HG02678 (cell line): ENCODE measurements around the gene CETP.
"Not testable (repeated sequence)": the region's sequence is repeated elsewhere in the genome, so short reads cannot be mapped to it uniquely, and the experiment has no call there.

Experiments used
- ATAC-seq: cut with Tn5 transposase; IDR thresholded peaks from one replicate; pipeline ENCODE4 v1.9.1; 2021; ENCODE audit warnings: mild to moderate bottlenecking, moderate library complexity; ENCODE audit not compliant: unreplicated experiment

CETP gene

DNA sequence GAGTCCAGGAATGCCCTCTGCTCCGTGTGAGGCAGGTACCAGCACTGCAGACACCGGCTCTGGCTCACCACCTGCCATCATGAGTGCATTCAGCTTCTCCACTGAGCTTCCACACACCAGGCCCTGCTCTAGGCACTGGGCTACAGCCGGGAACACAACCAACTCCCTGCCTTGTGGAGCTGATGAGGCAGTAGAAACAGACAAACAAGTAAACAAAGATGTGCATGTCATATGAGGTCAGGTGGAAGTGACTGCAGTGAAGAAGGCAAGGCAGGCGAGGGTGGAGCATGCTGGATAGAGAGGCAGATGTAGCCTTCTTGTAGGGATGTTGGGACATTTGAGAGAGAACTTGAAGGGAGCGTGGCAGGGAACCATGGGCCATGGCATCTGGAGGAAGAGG lies 32.6 kb downstream of the CETP start:
- no peak for ATAC-seq

DNA sequence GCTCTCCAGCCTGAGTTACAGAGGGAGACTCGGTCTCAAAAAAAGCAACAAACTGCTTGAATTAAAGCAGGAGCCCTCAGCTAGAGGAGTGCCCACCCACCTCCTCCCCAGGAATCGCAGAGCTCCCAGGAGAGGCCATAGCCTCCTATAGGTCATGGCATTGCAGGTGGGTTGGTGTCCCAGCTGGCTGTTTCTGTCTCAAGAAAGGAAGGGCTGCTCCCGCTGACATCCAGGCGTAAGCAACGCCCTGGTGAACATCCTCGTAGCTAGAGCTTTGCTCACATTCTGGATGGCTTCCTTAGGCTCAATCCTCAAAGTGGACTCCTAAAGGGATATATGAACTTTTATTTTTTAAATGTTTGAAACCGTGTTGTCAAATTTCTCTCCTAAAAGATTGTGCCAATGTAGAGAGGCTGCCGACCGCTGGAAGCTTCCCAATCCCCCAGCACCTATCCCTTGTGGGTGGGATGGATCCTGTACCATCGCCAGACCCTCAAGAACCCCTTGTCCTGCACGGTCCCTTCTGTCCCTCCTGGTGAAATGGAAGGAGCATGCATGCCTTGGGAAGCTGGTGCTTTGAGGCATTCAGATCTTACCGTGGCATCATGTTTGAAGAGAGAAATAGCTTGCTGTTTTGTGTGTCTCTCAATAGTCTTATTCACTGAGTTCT lies 33.5 kb downstream of the CETP start:
- ATAC-seq = no peak

DNA sequence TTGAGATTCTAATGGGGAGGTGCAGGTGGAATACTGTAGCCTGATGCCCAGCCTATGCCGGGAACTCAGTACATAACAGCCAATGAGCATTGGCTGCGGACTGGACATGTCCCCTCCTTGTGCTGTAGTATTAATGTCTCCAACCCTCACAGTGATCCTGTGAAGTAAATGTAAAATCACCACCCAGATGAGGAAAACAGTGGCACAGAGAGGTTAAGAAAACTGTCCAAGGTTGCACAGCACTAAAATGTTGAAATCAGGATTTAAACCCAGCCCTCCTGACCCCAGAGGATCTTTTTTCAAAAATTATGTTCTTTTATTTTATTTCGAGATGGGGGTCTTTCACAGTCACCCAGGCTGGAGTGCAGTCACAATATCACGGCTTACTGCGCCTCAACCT lies 35.5 kb downstream of the CETP start:
- ATAC-seq = no peak

DNA sequence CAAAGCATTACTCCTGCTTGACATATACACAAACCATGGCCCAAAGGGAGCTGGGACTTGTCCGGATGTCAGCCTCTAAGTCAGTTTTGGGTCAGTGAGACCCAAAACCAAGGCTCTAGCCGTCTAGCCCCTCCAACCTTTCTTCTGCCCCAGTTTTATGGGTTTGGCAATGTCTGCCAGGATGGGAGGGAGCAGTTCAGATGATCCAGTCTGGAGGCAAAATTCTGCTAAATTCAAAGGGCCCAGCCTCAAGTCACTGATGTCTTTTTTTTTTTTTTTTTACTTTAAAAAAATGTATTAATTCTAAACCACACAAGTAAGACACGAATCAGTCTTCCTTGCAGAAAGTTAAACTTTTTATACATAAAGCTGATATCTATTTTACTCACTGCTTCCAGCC lies 36.2 kb downstream of the CETP start:
- no peak for ATAC-seq

DNA sequence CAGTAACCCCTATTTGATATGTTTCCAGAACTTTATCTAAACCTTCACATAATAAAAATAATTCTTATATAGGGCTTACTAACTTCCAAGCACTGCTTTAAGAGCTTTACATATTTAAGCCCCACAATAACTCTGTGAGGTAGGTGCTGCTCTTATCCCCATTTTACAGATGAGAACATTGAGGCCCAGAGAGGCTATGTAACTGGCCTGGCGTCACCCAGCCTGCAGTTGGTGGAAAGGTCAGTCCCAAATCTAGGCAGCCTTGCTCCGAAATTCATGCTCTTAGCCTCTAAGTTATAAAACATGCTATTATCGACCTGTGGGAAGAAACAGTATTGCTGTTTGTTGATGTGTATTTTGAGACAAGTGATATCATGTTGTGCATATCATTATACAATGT lies 36.6 kb downstream of the CETP start:
- ATAC-seq = no peak

DNA sequence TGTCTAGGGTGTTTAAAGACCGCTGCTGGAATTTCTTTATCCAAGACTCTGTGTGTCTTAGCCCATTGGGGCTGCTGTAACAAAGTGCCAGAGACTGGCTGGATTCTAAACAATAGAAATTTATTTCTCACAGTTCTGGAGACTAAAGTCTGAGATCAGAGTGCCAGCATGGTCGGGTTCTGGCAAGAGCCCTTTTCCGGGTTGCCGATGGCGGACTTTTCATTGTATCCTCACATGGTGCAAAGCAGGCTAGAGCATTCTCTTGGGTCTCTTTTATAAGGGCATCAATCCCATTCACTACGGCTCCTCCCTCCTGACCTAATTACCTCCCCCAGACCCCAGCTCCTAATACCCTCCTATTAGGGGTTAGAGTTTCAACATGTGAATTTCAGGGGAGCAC lies 37.1 kb downstream of the CETP start:
- ATAC-seq = no peak

DNA sequence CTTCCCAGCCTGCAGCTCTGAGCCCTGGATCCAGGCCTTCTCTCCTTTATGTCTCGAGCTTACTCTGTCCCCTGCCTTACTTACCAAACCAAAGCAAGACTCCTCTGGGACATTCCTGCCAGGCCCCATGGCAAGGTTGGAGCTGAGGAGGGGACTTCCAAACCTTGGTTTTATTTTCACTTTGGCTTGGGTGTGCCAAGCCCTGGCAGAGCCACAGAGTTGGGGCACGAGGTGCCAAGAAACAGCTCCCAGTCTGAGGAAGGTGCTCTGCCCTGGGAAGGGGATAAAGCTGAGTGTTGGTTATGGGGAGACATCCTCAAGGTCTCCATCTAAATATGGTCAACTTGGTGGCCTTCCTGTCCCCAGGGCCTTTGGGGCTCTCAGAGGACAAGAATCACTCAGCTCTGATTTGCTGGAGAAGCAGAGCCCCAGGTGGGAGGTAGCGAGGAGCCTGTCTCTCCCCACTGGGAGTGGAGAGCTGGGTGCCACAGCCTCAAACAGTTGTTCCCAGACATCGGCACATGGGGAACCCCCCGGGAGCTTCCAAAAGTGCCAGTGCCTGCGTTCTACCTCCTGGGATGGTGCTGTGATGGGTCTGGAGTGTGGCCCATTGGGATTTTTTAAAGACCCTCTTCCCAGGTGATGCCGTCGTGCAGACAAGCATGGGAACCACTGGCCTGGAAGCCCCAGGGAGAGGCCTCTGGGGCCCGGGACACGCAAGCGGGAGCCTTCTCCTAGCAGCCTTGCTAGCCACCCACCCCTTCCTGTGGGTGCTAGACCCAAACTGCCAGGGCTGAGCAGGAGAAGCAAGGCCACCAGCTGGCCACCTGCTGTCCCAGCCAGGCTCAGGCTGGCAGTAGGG lies 37.9 kb downstream of the CETP start:
- ATAC-seq = no peak

DNA sequence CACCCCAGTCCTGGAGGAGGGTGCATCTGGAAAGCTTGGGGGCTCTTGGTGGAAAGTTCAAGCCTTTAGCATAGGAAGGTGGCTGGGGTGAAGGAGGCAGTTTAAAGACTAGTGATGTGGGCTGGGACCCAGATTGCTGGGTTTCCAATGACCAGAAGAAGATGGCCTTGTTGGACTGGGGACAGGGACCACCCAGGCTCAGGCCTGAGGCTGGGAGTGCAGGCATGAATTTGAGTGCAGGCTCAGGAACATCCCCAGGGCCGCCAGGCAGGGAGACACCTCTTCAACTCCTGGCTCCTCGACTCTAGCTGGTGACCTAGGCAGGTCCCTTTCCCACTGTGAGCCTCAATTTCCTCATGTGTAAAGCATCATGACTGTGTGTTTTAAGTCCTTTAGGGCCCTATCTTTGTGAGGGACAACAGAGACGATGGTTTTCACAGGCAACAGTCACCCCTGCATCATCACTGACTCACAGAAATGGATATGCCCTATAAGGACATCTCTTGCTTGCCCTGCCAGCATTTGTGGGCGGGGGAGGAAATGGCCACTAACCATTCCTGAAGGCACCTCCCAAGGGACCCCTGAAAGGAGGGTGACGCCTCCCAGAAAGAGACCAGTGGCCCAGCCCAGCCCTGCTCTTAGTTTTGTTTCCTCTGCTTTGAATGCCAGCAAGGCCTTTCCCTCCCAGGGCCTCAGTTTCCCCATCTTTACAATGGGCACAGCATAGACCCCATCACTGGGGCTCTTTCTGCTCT lies 38.7 kb downstream of the CETP start:
- ATAC-seq = no peak

DNA sequence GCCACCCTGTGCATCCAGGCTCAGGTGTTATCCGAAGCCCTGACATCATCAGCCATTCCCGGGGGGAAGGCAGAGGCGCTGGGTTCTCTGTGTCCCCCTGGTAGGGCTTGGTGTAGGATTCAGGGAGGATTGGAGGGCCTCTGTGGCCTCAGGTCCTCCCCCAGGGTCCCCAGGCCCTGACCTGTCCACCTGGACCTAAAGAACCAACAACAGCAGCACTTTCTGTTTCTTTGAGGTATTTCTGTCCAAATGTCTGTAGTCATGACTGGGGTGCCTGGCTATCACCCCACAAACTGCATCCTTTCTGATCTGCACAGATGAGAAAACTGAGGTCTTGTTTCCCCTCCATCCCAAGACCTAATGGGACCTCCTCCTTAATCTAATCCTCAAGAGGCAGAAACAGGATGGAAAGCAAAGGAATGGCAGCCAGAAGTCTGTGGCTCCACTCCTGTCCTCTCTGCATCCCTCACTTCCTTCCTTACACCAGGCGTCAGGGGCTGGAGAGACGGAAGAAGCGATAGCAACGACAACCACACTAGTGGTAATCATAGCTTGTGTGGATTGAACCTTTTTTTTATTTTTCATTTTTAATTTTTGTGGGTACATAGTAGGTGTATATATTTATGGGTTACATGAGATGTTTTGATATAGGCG lies 39.4 kb downstream of the CETP start:
- ATAC-seq = no peak

DNA sequence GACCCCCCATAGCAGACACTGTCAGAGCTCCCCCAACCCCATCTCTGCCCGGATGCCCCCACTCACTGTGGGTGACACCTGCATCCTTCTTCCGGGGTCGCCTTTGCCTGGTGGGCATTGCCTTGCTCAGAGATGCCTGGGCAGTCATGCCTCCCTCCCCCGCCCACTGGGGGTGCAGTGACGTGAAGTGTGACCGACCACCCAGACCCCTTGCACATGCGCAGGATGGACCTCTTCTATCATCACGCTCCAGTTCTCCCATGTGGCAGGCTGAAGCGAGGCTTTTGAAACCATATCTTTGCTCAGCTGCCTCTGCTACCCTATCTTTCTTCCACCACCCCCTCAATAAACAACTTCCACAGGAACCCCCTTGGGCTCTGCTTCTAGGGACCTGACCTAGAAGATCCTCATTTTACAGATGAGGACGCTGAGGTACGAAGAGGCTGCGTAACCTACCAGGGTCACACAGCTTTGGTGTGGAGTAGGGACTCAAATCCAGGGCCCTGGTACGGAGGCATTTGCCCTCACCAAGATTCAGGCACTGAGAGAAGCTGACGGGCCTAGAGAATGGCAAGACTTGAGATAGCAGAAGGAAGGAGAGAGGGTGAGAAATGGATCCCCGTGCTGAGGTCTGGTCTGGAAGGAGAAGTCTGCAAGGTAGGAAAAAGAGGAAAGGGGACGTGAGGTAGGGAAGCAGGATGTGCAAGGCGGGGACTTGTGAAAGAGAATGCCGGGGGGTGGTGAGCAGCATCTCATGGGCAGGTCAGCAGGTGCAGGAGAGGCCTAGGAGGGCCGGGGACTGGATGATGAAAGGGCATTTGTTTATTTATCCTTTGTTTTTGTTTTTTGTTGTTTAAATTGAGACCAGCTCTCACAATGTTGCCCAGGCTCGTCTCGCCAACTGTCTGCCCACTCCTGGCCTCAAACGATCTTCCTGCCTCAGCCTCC lies 42.0 kb downstream of the CETP start:
- ATAC-seq = no peak

DNA sequence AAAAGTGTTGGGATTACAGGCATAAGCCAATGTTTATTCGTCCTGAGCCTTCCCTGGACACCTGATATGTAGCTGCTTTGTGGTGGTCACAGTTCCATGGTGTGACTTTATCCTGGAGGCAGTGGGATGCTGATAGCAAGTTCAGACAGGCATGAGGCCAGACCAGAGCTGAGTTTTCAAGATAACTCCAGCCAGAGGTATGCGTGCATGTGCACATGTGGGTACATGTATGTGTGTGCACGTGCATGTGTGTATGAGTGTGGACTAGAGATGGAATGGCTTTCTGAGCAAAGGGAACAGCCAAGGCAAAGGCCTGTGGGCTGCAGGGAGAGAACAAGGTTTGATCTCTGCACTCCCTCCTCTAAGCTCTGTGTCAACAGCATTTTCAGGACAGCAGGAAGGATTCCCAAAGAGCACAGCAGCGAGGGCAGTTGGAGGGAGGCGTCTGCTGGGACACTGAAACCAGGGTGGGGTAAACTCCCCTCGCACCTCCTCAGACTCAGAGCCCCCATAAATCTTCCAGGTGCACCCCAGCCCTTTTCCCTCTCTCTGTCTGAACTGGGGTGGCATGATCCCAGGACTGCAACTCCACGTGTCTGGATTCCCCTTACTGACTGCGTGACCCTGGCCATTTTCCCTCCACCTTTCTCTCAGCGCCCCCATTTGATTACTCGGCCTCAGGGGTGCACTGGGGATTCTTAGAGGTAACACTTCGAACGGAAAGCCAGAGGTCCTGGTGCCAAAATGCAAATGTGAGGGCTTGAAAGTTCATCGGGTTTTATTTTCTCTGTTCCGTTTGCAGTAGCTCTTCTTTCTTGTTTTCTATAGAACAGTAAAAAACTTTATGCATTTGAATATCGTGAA lies 42.9 kb downstream of the CETP start:
- ATAC-seq = no peak

DNA sequence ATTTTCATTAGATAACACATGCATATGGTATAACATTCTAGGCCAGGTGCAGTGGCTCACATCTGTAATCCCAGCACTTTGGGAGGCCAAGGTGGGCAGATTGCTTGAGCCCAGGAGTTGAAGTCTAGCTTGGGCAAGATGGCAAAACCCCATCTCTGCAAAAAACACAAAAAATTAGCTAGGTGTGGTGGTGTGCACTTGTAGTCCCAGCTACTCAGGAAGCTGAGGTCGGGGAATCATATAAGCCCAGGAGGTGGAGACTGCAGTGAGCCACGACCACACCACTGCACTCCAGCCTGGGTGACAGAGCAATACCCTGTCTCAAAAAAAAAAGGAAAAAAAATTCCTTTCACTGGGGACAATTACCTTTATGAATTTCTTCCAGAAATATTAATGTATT lies 43.8 kb downstream of the CETP start:
- ATAC-seq = not testable (repeated sequence)

DNA sequence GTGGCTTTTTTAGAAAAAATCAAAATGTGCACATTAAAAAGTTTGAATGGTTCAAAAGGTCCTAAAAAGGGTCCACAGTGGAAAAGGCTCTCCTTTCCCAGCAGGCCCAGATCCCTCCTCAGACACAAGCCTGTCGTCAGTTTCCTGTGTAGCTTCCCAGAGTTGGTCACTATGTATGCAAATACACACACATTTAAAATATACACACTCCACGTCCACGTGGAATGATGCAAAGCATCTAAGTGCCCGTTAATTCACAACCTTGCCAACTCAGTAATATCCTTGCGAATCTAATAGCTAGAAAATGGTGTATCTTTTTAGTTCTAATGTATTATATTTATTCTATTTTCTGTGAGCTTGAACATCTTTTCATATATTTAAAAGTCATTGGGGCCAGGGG lies 45.3 kb downstream of the CETP start:
- ATAC-seq = no peak

DNA sequence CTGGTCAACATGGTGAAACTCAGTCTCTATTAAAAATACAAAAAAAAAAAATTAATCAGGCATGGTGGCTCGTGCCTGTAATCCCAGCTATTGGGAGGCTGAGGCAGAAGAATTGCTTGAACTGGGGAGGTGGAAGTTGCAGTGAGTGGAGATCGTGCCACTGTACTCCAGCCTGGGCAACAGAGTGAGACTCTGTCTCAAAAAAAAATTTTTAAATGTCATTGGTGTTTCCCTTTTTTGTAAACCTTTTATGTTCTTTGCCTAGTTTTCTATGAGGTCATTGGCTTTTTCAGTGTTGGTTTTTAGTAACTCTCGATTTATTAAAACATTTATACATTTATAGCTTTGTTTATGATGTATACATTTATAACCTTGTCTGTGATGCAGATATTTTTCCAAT lies 45.8 kb downstream of the CETP start:
- no peak for ATAC-seq

DNA sequence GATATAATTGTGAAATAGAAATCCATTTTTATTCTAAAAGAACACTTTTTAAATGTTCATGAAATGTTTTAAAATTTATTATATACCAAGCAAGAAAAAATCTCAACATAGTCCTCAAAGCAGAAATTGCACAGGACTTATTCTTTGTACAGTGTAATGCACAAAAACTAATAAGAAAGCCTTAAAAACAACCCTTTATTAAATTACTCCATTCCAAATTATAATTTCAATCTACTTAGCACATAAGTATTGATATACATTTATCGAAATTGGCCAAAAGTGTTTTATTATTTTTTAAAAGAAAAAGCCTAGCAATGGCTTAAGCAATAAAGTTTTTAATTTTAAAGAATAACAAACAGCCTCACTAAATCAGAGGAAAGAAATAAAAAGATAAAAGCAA lies 46.7 kb downstream of the CETP start:
- ATAC-seq = no peak

DNA sequence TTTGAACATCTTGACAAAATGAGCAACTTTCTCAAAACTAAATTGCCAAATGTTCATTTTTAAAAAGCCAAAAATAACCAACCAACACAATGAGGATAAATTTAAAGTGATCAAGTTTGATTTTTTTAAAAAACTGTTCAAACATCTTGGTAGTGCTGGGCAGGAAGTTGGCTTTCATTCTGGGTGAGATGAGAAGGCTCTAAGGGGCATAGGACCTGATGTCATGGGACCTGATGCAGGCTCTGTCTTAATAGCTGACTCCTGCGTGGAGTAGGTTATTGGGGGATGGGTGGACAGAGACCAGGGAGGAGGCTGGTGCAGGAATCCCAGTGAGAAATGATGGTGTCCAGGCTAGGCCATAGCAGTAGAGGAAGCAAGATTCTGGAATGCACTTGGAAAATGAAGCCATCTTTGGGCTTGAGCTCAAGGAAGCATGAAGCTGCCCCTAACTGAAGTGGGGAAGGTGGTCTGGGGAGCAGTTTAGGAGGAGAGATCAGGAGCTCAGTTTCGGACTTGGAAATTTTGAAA lies 48.0 kb downstream of the CETP start:
- no peak for ATAC-seq

DNA sequence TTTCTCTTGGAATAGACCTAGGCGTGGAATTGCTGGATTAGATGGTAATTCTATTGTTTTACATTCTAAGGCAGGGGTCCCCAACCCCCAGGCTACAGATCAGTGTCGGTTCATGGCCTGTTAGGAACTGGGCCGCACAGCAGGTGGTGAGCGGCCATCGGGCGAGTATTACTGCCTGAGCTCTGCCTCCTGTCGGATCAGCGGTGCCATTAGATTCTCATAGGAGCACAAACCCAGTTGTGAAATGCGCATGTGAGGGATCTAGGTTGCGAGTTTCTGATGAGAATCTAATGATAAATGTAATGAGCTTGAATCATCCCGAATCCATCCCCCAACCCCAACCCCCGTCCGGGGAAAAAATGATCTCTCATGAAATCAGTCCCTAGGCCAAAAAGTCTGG lies 50.6 kb downstream of the CETP start:
- ATAC-seq = no peak

DNA sequence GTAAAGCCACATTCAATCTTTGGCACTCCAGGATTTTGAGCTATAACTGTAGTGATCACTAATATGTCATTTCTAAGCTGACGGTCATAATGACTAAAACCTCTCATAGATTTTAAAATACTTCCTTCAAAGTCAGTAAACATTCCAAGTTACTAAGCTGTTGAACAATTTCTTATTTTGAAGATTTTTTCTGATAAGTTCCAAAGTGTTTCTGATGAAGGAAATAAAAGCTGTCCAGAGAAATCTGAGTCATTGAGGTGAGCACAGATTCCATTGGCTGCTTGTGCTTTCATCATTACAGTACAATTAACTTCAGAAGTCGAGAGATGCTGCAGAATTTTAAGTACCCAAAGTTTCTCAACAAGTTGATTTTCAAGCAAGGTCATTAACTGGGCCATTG lies 51.5 kb downstream of the CETP start:
- ATAC-seq = no peak

DNA sequence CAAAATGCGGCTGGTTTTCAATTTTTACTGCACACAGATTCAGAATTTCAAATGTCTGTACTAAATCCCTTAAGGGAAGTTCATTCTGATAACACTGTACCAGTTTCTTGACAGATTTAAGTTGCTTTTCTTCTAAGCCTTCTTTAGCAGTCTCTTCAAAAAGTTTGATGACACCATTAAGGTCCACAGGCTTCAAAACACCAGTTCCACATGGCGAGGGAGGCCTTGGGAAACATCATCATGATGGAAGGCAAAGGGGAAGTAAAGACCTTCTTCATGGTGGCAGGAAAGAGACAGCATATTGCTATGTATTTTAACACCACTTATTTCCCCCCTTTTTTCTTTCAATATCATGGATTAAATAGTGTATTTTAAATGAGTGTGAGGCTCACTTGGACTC lies 52.2 kb downstream of the CETP start:
- no peak for ATAC-seq
